ENCODE data around the gene PITHD1. TPM values are rescaled to one million over a fixed set of nuclear protein-coding genes. Genes with fewer than 3 reads are reported as not detected.

PITHD1 gene
- total and polyA plus RNA-seq, 2 donors (not counting 3 experiments of a cell fraction or from before 2014, with no cell fraction given), result 35.8 to 43.1 TPM

- dilution Hi-C loops (cut with MboI; ENCODE audit: extremely low pct_ligation_motif_present, low sequenced_read_pairs) (no loop called here), intact Hi-C loops (cut with micrococcal nuclease) (loop anchor here (1.0 to 2.0 kb wide), 4 partner anchors 19 to 96 kb away; partner anchors contain the start of genes FUCA1 and LYPLA2)
- H3K9me1 ChIP-seq (replicated peaks; ENCODE audit: control insufficient read depth, extremely low read depth, insufficient read depth, low read length), result no peaks in the 10 kb centered on the region
- no peak overlapping the region for H3K9ac ChIP-seq (replicated peaks; ENCODE audit: extremely low read depth, insufficient read depth, low read length)
- H3K4me1 ChIP-seq (ENCODE audit: control insufficient read depth, extremely low read depth, insufficient read depth, low read length), result peaks cover 2% of the 10 kb centered on the region
- no peak overlapping the region for H2AFZ ChIP-seq (ENCODE audit: low read depth, low read length)
- H3K36me3 ChIP-seq (ENCODE audit: control insufficient read depth in 2 of 2, extremely low read depth in 1 of 2, insufficient read depth in 2 of 2, low read length in 2 of 2), result no peaks in the 10 kb centered on the region
- BruUV-seq (replicated peaks), result no TSS peak
- H3K9me3 ChIP-seq (replicated peaks; ENCODE audit: control insufficient read depth, insufficient read depth, low read length), result no peaks in the 10 kb centered on the region
- no peak overlapping the region for H3K4me2 ChIP-seq (ENCODE audit: insufficient read depth, low read length)
- ChIA-PET POLR2A (interaction anchor here (0.7 kb wide), 1 partner anchor 806 kb away, joined by 4 read pairs; no protein-coding TSS in a partner anchor), CTCF (interaction anchor here (0.6 to 2.6 kb wide), 50 partner anchors 8 to 340 kb away, joined by 3 to 68 read pairs (median 5); partner anchors contain the start of genes FUCA1, GALE, HMGCL and LYPLA2)
- H4K20me1 ChIP-seq (replicated peaks; ENCODE audit: control insufficient read depth, extremely low read depth, insufficient read depth, low read length), result no peaks in the 10 kb centered on the region
- DNase-seq (ENCODE audit: low read depth, low spot score) (peak; percentile 81), FAIRE-seq (peak; percentile 95)
- peak; percentile 30 for TF ChIP-seq POLR2AphosphoS5 (IDR thresholded peaks at IDR 0.05; ENCODE audit: insufficient read depth, low read depth, low read length)
- TF ChIP-seq, protein P1, sequence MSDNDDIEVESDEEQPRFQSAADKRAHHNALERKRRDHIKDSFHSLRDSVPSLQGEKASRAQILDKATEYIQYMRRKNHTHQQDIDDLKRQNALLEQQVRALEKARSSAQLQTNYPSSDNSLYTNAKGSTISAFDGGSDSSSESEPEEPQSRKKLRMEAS (IDR thresholded peaks at IDR 0.05; ENCODE audit: insufficient read depth, insufficient read length), result no peak
- TF ChIP-seq, protein P2, sequence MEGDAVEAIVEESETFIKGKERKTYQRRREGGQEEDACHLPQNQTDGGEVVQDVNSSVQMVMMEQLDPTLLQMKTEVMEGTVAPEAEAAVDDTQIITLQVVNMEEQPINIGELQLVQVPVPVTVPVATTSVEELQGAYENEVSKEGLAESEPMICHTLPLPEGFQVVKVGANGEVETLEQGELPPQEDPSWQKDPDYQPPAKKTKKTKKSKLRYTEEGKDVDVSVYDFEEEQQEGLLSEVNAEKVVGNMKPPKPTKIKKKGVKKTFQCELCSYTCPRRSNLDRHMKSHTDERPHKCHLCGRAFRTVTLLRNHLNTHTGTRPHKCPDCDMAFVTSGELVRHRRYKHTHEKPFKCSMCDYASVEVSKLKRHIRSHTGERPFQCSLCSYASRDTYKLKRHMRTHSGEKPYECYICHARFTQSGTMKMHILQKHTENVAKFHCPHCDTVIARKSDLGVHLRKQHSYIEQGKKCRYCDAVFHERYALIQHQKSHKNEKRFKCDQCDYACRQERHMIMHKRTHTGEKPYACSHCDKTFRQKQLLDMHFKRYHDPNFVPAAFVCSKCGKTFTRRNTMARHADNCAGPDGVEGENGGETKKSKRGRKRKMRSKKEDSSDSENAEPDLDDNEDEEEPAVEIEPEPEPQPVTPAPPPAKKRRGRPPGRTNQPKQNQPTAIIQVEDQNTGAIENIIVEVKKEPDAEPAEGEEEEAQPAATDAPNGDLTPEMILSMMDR (IDR thresholded peaks at IDR 0.05; ENCODE audit: extremely low read depth in 1 of 2, insufficient read depth in 1 of 2, low read depth in 1 of 2, low read length in 2 of 2), result peak; percentile 94 to 97
- H3K4me3 ChIP-seq (replicated peaks in 1 of 3; ENCODE audit: insufficient read depth in 1 of 3, low read depth in 1 of 3, low read length in 3 of 3), result no peak overlapping the region
- no peak overlapping the region for H3K27ac ChIP-seq (ENCODE audit: insufficient read depth, low read depth, low read length)
- H3K79me2 ChIP-seq (ENCODE audit: control insufficient read depth, insufficient read depth, low read length), result no peaks in the 10 kb centered on the region
- H3K27me3 ChIP-seq (ENCODE audit: control insufficient read depth in 2 of 2, insufficient read depth in 2 of 2, low read length in 2 of 2), result no peaks in the 10 kb centered on the region
These were observed 6.0 kb upstream of the PITHD1 start for GRCh38 chr1:23772049-23772853.
